ENCODE data around the gene DHRS13. TPM values are rescaled to one million over a fixed set of nuclear protein-coding genes. Genes with fewer than 3 reads are reported as not detected.

Gene DHRS13
- total and polyA plus RNA-seq, 2 donors, result 12.7 to 18.9 TPM

DNA sequence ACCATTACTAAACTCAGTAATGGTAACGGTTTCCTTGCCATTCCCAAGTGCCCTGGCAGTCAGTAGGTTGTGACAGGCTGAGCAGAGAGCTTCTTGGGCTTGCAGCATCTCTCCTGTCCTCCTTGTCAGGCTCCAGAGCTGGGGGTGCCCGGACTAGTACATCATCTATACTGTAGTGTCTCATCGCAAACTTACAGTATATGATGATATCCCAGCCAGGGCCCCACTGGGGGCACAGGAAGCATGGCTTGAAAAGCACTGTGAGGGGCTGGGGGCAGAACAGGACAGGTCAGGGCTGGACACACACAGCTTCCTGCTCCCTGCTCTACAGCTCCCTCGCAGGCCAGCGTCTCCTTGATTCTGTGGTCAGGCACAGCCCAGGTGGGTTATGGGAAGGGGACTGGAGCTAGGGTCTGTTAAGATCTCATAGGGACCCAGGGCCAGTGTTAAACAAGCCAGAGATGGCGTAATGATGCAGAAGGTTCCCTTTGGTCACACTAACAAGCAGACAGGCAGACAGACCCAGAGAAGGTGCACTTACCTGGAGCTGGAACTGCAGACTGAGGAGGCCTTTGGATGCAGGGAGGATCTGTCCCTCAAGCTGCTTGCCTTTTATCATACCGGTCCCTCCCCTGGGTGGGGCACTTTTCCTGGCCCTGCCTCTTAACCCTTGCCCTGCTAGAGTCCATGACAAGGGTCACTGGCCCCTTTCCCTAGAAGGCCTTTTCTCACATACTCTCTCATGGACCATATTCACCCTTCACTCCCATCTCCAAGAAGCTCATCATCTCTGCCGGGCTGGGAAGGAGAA, 41.3 kb downstream of the DHRS13 start:
- Histone ChIP-seq H3K36me3 (ENCODE audit: control insufficient read depth in 2 of 2, insufficient read depth in 2 of 2, low read length in 1 of 2) (peaks cover 24 to 39% of the 10 kb centered on the region in 2 donors), H3K27me3 (ENCODE audit: control insufficient read depth in 2 of 2, insufficient read depth in 1 of 2, low read length in 1 of 2) (no peaks in the 10 kb centered on the region), H3K4me3 (ENCODE audit: low read length in 2 of 2) (no peak overlapping the region), H3K4me1 (ENCODE audit: control insufficient read depth in 2 of 2, insufficient read depth in 2 of 2, low read length in 2 of 2) (no peaks in the 10 kb centered on the region), H3K9me3 (ENCODE audit: control insufficient read depth in 2 of 2, insufficient read depth in 1 of 2, low read length in 1 of 2) (no peaks in the 10 kb centered on the region), H3K27ac (ENCODE audit: low read depth in 1 of 2, low read length in 1 of 2) (no peak overlapping the region)
- 94% methylated on average over 8 of the region's 8 CpGs for WGBS
- no peak for DNase-seq (ENCODE audit: low read depth in 6 of 9, low spot score in 9 of 9)

DNA sequence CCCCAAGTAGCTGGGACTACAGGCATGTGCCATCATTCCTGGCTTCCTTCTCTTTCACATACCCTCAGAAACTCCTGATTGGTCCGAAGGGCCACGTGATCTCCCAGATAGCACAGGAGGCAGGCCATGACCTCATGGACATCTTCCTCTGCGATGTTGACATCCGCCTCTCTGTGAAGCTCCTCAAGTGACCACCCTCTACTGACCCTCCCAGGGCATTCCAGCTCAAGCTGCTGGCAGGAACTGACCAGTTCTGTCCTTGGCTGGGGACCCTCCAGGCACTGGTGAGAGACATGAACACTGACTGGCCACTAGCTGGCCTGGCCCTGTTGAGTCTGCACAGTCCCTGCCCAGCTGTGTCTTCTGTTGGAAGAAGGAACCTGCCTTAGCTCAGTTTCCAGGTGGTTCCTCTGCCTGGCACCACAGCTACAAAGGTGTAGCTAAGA, 42.5 kb downstream of the DHRS13 start:
- no peaks in the 10 kb centered on the region for H3K27me3 ChIP-seq (ENCODE audit: control insufficient read depth in 2 of 2, insufficient read depth in 1 of 2, low read length in 1 of 2)
- H3K4me1 ChIP-seq (ENCODE audit: control insufficient read depth in 2 of 2, insufficient read depth in 2 of 2, low read length in 2 of 2), result peaks cover 3 to 4% of the 10 kb centered on the region in 2 donors
- no peak for DNase-seq (ENCODE audit: low read depth in 6 of 9, low spot score in 9 of 9)
- H3K27ac ChIP-seq (ENCODE audit: low read depth in 1 of 2, low read length in 1 of 2), result no peak overlapping the region
- peaks cover 29 to 39% of the 10 kb centered on the region in 2 donors for H3K36me3 ChIP-seq (ENCODE audit: control insufficient read depth in 2 of 2, insufficient read depth in 2 of 2, low read length in 1 of 2)
- 98% methylated on average over 4 of the region's 4 CpGs for WGBS
- no peaks in the 10 kb centered on the region for H3K9me3 ChIP-seq (ENCODE audit: control insufficient read depth in 2 of 2, insufficient read depth in 1 of 2, low read length in 1 of 2)
- no peak overlapping the region for H3K4me3 ChIP-seq (ENCODE audit: low read length in 2 of 2)

DNA sequence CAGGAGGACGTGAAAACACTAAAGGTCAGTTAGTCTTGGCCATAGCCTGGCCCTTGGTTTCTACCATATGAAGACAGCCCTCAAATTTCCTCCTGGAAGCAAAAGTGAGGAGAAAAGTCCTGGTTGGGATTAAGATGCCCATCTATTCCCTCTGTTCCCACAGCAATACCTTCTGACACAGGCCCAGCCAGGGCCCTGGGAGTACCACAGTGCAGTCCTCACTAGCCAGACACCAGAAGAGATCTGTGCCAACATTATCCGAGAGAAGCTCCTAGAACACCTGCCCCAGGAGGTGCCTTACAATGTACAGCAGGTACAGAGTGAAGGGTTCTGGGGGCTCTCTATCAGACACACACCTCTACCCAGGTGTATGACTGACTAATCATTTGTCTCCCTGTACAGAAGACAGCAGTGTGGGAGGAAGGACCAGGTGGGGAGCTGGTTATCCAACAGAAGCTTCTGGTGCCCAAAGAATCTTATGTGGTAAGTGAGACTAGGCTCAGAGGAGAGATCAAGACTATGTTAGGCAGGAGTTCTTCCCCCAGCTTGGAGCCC, 44.0 kb downstream of the DHRS13 start:
- 46% methylated on average over 2 of the region's 2 CpGs for WGBS
- Histone ChIP-seq H3K4me1 (ENCODE audit: control insufficient read depth in 2 of 2, insufficient read depth in 2 of 2, low read length in 2 of 2) (peaks cover 11 to 14% of the 10 kb centered on the region in 2 donors), H3K9me3 (ENCODE audit: control insufficient read depth in 2 of 2, insufficient read depth in 1 of 2, low read length in 1 of 2) (no peaks in the 10 kb centered on the region), H3K27me3 (ENCODE audit: control insufficient read depth in 2 of 2, insufficient read depth in 1 of 2, low read length in 1 of 2) (no peaks in the 10 kb centered on the region), H3K27ac (ENCODE audit: low read depth in 1 of 2, low read length in 1 of 2) (no peak overlapping the region), H3K4me3 (ENCODE audit: low read length in 2 of 2) (no peak overlapping the region), H3K36me3 (ENCODE audit: control insufficient read depth in 2 of 2, insufficient read depth in 2 of 2, low read length in 1 of 2) (peaks cover 29 to 39% of the 10 kb centered on the region in 2 donors)
- DNase-seq (ENCODE audit: low read depth in 6 of 9, low spot score in 9 of 9), result no peak

DNA sequence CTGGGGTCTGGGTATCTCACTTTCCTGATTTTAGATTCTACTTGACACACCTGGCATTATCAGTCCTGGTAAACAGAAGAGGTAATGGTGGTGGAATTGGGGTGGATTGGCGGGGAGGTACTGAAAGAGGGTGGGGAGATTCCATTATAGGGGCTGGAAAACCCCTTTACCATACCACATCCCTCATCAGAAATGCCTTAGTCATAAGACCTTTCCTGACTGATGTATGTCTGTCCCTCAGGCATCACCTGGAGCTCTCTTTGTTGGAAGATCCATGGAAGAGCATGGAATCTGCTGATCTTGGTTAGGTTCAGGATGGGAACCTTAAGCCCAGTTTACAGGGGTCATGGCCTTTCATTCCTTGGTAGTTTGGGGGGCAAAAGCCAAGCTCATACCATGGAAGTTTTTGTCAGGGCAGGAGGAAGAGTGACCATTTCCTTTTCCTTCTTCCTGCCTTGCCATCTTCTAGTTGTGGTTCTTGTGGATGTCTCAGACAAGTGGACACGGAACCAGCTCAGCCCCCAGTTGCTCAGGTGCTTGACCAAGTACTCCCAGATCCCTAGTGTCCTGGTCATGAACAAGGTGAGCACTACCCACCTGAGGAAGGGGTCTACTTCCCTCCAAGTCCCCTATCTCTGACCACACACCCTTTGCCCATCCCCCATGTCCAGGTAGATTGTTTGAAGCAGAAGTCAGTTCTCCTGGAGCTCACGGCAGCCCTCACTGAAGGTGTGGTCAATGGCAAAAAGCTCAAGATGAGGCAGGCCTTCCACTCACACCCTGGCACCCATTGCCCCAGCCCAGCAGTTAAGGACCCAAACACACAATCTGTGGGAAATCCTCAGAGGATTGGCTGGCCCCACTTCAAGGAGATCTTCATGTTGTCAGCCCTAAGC, 44.7 kb downstream of the DHRS13 start:
- DNase-seq (ENCODE audit: low read depth in 6 of 9, low spot score in 9 of 9), result no peak
- H3K4me3 ChIP-seq (ENCODE audit: low read length in 2 of 2), result no peak overlapping the region
- 94% methylated on average over 3 of the region's 3 CpGs for whole genome bisulfite sequencing
- H3K36me3 ChIP-seq (ENCODE audit: control insufficient read depth in 2 of 2, insufficient read depth in 2 of 2, low read length in 1 of 2), result peaks cover 29 to 39% of the 10 kb centered on the region in 2 donors
- H3K27me3 ChIP-seq (ENCODE audit: control insufficient read depth in 2 of 2, insufficient read depth in 1 of 2, low read length in 1 of 2), result no peaks in the 10 kb centered on the region
- no peak overlapping the region for H3K27ac ChIP-seq (ENCODE audit: low read depth in 1 of 2, low read length in 1 of 2)
- no peaks in the 10 kb centered on the region for H3K9me3 ChIP-seq (ENCODE audit: control insufficient read depth in 2 of 2, insufficient read depth in 1 of 2, low read length in 1 of 2)
- H3K4me1 ChIP-seq (ENCODE audit: control insufficient read depth in 2 of 2, insufficient read depth in 2 of 2, low read length in 2 of 2), result peaks cover 11 to 14% of the 10 kb centered on the region in 2 donors

DNA sequence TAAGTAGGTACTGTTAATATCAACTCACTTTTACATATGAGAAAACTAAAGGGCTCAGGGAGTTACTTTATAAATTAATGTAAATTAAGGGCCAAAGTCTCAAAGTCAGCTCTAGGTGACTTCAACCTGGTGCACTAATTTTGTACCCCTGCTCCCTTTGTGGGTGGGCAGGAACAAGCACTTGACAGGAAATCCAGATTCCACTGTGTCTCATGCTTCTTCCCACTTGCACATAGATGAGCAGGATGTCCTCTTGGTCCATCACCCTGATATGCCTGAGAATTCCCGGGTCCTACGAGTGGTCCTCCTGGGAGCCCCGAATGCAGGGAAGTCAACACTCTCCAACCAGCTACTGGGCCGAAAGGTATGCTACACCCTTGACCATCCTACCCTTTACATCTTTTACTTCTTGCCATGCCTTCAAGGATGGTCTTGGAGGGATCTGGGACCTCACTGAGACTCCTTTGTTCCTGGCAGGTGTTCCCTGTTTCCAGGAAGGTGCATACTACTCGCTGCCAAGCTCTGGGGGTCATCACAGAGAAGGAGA, 46.8 kb downstream of the DHRS13 start:
- no peak for DNase-seq (ENCODE audit: low read depth in 6 of 9, low spot score in 9 of 9)
- H3K27me3 ChIP-seq (ENCODE audit: control insufficient read depth in 2 of 2, insufficient read depth in 1 of 2, low read length in 1 of 2), result no peaks in the 10 kb centered on the region
- peaks cover 29 to 33% of the 10 kb centered on the region in 2 donors for H3K36me3 ChIP-seq (ENCODE audit: control insufficient read depth in 2 of 2, insufficient read depth in 2 of 2, low read length in 1 of 2)
- no peaks in the 10 kb centered on the region for H3K9me3 ChIP-seq (ENCODE audit: control insufficient read depth in 2 of 2, insufficient read depth in 1 of 2, low read length in 1 of 2)
- H3K4me1 ChIP-seq (ENCODE audit: control insufficient read depth in 2 of 2, insufficient read depth in 2 of 2, low read length in 2 of 2), result peaks cover 11 to 14% of the 10 kb centered on the region in 2 donors
- H3K27ac ChIP-seq (ENCODE audit: low read depth in 1 of 2, low read length in 1 of 2), result no peak overlapping the region
- WGBS, result 98% methylated on average over 5 of the region's 5 CpGs
- H3K4me3 ChIP-seq (ENCODE audit: low read length in 2 of 2), result no peak overlapping the region

DNA sequence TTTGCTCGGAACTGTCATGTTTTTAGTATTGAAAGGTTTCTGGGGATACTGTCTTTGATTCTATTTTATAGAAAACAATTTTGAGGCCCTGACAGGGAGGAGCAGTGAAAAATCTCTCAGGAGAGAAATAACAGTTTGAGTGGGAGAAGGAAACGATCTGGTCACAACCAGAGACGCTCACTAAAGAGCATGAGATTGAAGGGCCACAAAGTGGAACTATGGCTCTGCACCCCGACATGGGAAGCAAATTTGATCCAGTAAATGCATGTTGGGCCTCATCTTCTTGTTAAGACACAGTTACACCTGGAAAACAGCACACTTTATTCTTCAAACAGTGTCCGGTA, 47.6 kb downstream of the DHRS13 start:
- 21% methylated on average over 5 of the region's 5 CpGs for WGBS
- peaks cover 11 to 14% of the 10 kb centered on the region in 2 donors for H3K4me1 ChIP-seq (ENCODE audit: control insufficient read depth in 2 of 2, insufficient read depth in 2 of 2, low read length in 2 of 2)
- H3K9me3 ChIP-seq (ENCODE audit: control insufficient read depth in 2 of 2, insufficient read depth in 1 of 2, low read length in 1 of 2), result no peaks in the 10 kb centered on the region
- H3K27me3 ChIP-seq (ENCODE audit: control insufficient read depth in 2 of 2, insufficient read depth in 1 of 2, low read length in 1 of 2), result no peaks in the 10 kb centered on the region
- H3K4me3 ChIP-seq (ENCODE audit: low read length in 2 of 2), result peak overlapping the region; percentile 62 to 71
- H3K27ac ChIP-seq (ENCODE audit: low read depth in 1 of 2, low read length in 1 of 2), result peak overlapping the region in 1 of 2 donors; percentile 48
- H3K36me3 ChIP-seq (ENCODE audit: control insufficient read depth in 2 of 2, insufficient read depth in 2 of 2, low read length in 1 of 2), result peaks cover 23 to 26% of the 10 kb centered on the region in 2 donors
- DNase-seq (ENCODE audit: low read depth in 6 of 9, low spot score in 9 of 9), result no peak

DNA sequence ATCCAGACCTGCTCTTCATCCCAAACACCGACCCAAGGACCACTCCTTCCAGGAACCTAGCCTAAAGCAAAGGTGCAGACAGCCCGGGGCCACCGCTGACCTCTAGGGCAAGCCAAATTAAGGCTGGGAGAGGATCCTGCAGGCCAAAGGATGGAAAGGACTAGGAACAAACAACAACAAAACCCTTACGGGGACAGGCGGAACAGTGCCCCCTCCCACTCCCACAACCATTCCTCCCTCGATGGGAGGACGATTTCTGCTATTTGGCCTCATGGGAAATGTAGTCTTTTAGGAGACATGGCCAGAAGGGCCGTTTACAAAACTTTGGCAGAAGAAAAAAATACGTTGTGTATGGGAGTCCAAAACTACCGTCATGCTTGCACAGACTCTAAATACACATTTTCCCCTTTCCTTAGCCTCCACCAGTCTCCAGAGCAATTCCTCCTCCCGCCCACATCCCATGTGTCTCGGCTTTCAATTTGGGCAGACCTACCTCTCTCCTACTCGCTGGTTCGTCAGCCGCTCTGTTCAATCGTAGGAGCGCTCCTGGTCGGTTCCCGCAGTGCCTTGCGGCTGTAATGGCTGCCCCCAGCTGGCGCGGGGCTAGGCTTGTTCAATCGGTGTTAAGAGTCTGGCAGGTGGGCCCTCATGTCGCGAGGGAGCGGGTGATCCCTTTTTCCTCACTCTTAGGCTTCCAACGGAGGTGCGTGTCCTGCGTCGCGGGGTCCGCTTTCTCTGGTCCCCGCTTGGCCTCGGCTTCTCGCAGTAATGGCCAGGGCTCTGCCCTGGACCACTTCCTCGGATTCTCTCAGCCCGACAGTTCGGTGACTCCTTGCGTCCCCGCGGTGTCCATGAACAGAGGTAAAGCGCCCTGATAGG, 48.2 kb downstream of the DHRS13 start, which contains the start of gene ERAL1:
Gene ERAL1, plus strand, starts transcription at position 560 of the 879 bp plus-strand sequence. Its CDS starts 19 bp downstream, at position 579.
- WGBS, result 1% methylated on average over 42 of the region's 42 CpGs

DNA sequence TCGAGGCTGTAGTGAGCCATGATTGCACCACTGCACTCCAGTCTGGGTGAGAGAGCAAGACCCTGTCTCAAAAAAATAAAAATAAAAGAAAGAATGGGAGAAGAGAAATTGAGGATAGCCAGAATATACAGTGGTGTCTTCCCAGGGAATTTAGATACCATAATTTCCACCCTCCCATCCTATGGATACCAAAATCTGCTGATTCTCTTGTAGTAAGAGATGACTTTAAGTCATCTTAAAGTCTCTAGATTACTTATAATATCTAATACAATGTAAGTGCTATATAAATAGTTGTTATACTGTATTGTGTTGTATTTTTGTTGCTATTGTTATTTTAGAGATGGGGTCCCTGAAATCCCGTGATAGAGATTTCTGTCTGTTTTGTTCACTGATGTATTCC, 49.6 kb downstream of the DHRS13 start:
- Histone ChIP-seq H3K27ac (ENCODE audit: low read depth in 1 of 2, low read length in 1 of 2) (no peak overlapping the region), H3K9me3 (ENCODE audit: control insufficient read depth in 2 of 2, insufficient read depth in 1 of 2, low read length in 1 of 2) (no peaks in the 10 kb centered on the region), H3K4me1 (ENCODE audit: control insufficient read depth in 2 of 2, insufficient read depth in 2 of 2, low read length in 2 of 2) (peaks cover 11 to 14% of the 10 kb centered on the region in 2 donors), H3K4me3 (ENCODE audit: low read length in 2 of 2) (no peak overlapping the region), H3K36me3 (ENCODE audit: control insufficient read depth in 2 of 2, insufficient read depth in 2 of 2, low read length in 1 of 2) (peaks cover 9 to 10% of the 10 kb centered on the region in 2 donors), H3K27me3 (ENCODE audit: control insufficient read depth in 2 of 2, insufficient read depth in 1 of 2, low read length in 1 of 2) (no peaks in the 10 kb centered on the region)
- DNase-seq (ENCODE audit: low read depth in 6 of 9, low spot score in 9 of 9), result no peak
- WGBS, result over 99% methylated on average over 2 of the region's 2 CpGs

More for the DNA sequence above, 48.2 kb downstream of the DHRS13 start, which contains the start of gene ERAL1:
- Histone ChIP-seq H3K4me3 (ENCODE audit: low read length in 2 of 2) (peak within 1 kb of the TSS; percentile 62 to 71), H3K27ac (ENCODE audit: low read depth in 1 of 2, low read length in 1 of 2) (peak within 1 kb of the TSS; percentile 48 to 82), H3K27me3 (ENCODE audit: control insufficient read depth in 2 of 2, insufficient read depth in 1 of 2, low read length in 1 of 2) (no peaks in the 10 kb centered on the region), H3K9me3 (ENCODE audit: control insufficient read depth in 2 of 2, insufficient read depth in 1 of 2, low read length in 1 of 2) (no peaks in the 10 kb centered on the region), H3K36me3 (ENCODE audit: control insufficient read depth in 2 of 2, insufficient read depth in 2 of 2, low read length in 1 of 2) (peaks cover 21 to 22% of the 10 kb centered on the region in 2 donors), H3K4me1 (ENCODE audit: control insufficient read depth in 2 of 2, insufficient read depth in 2 of 2, low read length in 2 of 2) (peaks cover 11 to 14% of the 10 kb centered on the region in 2 donors)
- DNase-seq (ENCODE audit: low read depth in 6 of 9, low spot score in 9 of 9), result peak; percentile 70 to 92 (median 80)

Data from thymus (tissue), 11 donors.